NCI-H2081 treated with DMSO at 0.1 percent for 48 hours (cell line): Measurements from ENCODE around the gene PTTG1IP.

Experiments used
- DNase-seq: peaks from one replicate; lab custom pipeline; 2025; lab: John Stamatoyannopoulos, UW

PTTG1IP gene

DNA sequence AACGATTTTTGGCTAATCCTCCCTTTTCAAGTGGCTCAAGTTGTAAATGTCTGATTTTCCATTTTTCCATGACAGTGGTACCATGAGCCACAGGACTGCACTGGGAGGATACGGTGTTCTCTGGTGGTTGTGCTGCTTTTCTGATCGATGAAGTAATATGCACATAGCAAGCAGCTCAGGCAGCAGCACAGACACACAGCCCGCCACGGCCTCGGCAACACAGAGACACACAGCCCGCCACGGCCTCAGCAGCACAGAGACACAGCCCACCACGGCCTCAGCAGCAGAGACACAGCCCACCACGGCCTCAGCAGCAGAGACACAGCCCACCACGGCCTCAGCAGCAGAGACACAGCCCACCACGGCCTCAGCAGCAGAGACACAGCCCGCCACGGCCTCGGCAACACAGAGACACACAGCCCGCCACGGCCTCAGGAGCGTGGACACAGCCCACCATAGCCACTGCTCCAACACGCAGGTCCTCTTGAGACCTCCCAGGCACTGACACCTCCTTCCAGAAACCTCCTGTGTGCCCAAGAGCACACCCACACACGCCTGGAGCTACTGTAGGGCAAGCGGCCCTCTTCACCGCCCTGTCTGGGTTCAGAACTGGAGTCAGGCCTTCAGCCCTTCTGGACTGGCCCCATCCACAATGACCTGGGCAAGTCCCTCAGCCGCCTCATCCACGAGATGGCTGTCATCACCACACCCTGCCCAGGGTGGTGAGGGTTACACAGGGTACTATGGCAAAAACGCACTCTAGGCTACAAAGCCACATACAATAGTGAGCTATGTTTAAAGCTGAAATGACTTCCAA lies 10.4 kb downstream of the PTTG1IP start:
- DNase-seq, result no peak

DNA sequence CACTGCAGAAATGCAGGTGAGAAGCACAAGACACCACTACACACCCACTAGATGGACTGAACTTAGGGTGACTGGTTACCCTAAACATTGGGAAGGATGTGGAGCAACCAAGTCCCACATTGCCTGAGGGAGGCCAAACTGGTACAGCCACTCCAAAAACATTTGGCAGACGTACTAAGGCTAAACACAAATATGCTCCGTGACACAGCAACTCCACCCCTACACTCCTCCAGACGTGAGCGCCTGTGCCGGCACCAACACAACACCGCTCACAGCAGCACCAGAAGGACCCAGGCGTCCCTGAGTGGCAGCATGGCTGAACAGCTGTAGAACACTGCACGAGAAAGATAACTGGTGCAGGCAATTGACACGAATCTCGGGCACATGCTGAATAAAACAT lies 14.7 kb downstream of the PTTG1IP start:
- no peak for DNase-seq

DNA sequence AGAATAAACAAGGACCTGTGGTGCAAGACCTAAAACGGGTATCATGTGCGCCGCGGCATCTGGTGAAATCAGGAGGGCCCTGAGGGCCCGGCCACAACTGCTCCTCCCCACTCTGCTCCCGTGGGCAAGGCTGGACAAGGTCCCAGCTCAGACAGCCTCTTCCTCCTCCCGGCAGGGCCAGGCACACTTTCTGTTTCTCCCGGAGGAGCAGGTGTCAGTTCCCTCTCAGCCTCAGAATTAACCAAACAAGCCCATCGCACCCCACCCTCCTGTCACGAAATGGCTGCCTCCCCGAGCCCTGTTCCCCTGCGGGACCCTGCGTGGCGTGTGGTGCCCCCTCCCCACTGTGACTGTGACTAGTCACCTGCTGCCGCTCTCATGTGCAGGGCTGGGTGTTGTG lies 15.2 kb downstream of the PTTG1IP start:
- no peak for DNase-seq

DNA sequence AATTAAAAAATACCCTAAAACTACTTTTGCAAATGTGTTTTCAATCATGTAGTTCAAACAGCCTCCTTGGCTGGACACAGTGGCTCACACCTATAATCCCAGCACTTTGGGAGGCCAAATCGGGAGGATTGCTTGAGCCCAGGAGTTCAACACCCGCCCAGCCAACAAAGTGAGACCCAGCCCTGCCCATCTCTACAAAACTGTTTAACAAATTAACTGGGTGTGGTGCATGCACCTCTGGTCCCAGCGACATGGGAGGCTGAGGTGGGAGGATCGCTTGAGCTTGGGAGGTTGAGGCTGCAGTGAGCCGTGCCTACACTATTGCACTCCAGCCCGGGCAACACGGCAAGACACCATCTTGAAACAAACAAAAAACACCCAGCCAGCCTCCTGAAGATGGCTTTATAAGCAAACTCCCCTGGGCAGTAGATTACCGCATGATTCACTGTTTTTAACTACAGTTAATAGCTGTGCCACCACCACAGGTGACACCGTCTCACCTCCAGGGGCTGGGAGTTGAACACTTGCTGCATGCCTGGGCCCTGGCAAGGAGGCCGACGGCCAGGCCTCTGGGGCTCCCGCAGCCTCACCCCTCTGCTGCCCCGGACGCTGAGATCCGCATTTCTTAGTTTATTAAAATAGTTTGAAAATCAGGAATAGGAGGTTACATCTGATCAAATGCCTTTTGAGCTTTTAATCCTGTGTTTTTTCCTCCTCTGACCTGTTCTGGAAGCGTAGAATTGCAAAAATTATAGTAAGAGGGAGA lies 16.2 kb downstream of the PTTG1IP start:
- no peak for DNase-seq

DNA sequence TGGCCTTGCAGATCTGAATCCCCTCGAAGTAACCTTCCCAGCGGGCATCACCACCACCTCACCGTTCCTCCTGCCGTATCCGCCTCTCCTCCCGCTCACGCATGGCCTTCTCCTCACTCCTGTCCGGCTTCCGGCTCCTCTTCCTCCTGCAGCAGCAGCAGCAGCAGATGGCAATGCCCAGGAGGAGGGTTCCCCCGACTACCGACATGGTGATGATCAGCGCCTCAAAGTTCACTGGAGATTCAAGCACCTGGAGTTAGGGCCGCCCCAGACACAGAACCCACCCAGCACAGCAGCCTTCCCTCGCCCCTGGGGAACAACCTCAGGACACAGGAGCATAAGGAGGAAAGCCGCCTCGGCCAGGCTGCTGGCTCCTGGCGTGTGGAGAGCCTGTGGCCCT lies 17.4 kb downstream of the PTTG1IP start:
- no peak for DNase-seq

DNA sequence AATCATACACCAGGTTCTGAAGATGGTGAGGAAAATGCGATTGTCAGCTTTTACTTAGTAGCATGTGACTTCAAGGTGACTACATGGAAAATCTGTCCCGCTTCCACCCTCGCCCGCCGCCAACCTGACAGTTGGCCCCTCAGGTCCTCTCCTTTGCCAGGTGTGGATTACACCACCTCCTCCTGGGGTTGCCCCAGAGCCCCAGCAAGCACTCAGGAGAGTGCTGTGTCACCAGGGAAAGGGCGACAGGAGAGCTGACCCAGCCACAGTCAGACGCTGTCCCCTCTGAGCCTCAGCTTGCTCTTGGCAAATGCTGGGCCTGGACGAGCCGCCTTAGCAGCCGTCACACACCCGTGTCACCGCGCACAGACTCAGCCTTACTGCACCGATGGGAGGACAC lies 17.9 kb downstream of the PTTG1IP start:
- no peak for DNase-seq

DNA sequence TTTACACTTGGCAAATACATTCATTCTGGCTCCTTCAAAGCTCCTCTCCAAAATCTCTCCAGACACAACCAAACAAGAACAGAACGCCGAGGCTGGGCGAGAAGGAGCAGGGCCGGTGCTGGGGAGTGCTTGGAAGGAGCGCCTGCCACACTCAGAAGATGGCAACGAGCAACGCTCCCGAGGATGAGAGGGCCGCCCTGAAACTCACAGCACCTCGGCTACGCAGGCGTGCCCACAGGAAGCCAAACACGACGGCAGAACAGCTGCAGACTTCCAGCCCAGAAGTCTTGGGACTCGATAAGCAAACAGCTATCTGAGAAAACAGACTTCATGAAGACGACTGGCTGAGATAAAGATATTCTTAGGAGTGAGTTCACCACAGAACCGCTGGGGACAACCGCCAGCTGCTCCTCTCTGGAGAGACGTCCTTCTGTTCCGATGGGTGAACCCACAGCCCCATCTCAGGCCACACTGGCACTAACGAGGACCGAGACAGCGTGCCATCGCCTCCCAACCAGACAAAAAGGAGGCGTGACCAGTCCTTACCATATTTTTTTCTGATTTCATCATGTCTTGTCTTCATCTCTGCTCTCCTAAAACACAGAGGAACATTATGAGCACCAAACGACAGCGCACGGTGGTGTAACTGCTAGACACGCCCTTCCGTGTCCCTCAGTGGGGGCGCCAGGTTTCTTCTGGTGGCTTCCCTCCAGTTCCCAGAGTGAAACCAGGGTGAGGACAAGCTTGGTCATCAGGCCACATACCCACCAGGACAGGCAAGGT lies 18.6 kb downstream of the PTTG1IP start:
- no peak for DNase-seq

DNA sequence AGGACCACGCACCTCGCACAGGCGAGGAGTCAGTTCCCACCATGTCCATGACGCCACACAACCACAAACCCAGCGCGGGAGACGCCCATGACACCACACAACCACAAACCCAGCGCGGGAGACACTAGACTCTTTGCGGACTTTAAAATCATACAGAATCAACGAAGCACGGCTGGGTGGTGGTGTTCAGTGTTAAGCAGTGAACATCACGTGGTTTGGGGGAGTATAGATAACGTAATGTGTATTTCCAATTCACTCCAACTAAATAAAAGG lies 19.2 kb downstream of the PTTG1IP start:
- DNase-seq, result no peak

DNA sequence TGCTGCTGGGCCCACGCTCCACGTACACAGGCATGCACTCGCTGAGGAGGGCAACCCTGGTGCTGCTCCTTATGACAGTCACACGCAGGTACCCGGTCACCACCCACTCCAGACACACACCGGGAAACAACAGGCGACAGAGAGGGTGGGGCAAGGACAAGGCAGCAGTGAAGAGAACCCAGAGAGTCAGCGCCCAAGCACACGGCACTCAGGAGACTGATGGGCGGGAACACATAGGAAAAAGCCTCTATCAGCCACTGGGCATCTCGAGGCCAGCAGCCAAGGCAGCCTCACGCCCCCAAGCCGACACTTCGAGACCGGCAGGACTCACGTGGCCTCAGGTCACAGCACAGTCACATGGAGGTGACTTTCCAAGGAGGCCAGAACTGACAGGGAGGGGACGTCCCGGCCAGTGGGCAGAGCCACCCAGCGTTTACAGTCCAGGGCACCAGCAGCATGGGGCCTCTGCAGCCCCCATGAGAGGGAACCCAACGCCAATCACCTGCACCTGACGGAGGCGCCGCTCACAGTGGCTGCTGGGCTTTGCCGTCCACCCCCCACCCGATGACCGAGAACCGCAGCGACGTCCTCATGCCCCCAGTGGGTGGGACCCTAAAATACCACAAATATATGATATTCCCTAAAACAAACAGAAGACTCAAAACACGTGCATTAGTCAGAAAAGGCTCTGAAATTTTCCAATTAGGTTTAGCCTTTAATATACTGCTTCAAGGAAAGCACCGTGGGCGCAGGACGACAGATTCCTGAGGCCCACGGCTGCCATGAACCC lies 19.7 kb downstream of the PTTG1IP start:
- DNase-seq, result no peak

DNA sequence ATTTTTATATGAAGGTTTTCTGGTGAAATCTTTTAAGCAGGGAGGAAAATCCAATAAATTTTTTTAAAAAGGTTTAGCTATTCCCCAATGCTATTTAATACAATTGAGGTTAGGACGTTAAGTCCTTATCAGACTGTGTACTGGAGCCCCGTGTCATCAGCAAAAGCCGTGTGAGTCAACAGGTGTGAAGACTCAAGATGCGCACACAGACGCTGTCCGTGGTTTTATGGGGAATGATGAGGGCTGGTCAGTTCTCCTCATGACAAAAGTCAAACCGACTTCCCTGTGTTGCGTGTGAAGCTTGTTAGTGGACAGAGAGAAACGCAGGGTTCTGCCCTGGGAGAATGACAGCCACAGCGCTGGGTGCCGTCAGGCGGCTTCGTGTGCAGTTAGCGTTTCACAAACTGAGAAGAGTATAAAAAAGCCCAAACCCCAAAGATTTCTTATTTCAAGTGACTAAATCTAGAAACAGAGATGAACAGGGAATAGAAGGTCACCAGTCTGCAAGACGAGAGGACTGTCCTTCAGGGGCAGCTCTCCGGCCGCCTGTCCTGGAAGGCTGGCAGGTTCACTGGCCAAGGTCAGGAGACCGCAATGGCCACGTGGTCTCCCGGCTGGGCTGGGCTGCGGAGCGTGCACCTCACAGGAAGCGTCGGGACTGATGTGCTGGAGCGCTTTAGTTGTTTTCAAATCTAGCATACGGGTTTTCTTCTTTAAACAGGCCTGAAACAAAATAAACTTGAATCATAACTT lies 22.4 kb downstream of the PTTG1IP start:
- no peak for DNase-seq

DNA sequence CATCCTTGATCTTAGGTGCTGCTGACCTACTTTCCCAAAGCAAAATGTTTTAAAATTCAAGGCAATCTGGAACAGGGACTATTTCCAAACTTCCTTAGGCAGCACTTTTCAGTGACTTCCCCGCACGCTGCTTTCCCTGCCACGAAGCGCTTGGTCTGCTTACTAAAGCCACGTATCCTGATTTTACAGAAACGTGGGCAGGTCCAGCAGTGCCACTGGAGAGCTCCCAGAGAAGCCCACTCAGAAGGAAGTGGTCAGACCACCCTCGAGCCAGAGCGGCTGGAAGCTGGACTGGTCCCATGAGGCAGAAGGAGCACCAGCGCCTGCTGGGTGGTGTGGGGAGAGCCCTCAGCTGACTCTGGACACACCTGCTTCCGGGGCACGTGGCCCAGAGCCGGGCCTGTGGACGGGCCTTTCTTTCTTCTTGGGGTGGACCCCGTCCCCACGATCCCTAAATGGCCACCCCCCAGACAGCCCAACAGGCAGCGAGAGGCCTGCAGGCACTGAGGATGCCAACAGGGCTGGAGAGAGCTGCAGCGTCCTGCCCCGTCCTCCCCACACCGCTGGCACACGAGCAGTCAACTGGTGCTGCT lies 23.2 kb downstream of the PTTG1IP start:
- DNase-seq, result no peak

DNA sequence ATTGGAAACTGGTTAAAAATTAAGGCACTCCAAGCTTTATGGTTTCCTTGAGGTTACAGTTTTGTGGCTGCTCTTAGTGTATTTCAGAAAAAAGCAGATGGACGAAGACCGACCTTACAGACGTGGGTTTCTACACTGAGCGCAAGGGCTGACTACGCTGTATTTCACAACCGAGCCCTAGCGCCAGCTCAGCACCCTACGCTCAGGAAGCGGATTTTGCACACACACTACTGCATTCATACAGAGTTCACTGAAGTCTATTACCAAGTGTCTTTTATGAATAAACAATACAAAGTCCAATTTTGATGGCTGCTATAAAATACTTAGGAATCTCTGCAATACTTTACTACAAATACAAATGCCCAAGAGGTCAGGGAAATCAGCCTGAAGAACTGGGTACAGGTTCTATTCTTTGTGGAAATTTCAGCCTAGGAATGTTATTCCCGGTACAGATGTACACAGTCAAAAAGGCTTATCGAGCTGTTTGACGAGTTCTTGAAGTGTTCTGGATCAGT lies 23.8 kb downstream of the PTTG1IP start:
- no peak for DNase-seq

DNA sequence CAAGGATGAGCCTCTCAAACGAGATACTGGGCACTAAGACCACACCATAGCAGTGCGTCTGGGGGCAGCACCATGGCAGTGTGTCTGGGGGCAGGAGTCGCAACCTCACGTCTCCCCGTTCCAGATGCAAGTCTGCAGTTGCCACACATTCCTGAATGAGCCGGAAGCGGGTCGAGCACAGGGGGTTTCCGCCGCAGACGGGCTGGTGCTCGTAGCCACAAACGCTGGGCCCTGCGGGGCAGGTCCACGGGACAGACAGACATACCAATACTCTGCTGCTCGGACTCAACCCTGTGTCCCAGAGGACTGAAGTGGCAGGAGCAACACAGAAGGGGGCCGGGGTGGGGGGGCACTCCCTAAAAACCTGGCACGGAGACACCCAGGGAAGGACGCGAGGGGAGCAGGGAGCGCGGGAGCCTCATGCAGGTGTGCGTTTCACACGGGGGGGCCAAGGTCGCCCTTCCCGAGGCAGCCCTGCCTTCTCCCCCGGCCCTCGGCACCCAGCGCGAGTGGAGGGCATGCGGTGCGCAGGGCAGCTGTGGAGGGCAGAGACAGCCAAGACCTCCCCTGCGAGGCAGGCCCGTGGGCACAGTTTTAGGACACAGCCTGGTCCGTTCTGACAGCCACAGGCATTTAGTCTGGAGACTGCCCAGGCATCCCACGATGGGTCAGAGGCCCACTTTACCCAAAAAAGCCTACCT lies 24.5 kb downstream of the PTTG1IP start:
- no peak for DNase-seq

DNA sequence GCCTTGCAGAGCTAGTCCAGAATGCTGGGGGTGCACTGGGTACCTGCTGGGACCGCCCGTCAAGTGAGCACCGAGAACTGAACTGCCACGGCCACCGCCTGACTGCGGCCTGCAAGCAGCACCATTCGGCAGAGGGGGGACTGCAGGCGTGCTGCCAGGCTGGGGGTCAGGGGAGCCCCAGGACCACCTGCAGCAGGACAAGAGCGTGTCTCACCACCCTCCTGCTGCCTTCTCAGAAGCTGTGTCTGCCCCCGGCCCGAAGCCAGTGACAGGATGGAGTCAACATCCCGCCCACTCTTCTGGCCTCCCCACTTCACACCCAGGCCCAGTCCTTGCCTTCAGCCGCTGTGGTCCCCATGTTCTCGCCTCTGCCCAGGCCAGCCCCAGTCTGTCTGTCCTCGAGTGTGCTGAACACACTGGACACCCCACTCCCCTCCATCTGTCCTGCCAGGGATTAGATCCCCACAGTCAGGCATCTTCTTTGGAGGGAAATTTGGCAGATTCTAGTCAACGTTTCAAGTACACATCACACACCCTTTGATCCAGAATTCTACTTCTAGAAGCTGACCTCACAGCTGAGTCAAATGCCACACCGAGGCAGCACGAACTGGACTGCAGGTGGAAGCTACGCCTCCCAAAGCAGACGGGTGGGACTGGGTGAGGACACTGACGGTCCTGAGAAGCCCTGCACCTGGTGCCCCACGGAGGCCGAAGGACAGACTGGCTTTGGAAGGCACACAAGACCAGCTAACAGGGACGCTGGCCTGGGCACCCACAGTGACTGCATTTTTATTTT lies 26.0 kb downstream of the PTTG1IP start:
- no peak for DNase-seq

DNA sequence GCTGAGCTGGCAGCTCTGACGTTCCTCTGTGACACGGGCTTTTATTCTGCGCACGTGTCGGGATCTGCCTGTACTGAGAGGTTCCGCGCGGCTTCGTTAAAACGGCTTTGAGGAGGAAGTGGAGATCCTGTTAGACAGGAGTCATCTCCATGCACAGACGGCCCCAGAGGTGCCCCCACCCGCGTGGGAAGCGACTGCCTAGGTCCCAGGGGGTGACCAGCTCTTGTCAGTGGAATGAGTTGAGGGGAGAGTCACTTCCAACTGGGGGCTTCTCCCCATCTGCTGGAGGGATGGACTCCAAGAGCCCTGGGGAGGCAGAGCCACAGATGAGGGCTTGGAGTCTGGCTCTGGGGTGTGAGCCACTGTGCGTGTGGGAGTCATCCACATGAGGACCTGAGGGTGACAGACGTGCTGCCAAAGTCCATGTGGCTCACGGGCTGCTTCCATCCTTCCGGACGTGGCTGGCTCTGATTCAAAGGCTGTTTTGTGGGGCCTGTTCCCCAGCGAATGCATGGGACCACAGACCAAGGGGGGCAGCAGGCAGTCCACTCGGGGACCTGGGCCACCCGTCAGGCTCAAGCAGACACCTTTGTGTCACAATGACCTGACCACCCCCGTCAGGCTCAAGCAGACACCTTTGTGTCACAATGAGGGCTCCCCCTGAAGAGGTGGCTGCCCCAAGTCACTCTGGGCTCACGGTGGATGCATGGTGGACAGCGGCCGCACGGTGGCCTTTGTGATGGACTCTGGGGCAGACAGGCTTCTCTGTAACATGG lies 26.8 kb downstream of the PTTG1IP start:
- no peak for DNase-seq

DNA sequence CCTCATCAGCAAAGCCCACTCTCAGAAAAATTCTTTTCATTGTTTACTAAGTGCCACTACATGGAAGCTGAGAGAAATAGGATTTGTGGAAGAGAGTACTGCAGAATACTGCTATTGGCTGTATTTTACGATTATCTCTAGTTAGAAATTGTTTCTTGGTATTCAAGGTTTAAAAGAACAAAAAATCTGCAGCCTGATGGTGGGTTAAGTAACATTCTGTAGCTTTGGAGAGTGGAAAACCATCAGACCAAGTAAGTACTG lies 27.3 kb downstream of the PTTG1IP start:
- no peak for DNase-seq

DNA sequence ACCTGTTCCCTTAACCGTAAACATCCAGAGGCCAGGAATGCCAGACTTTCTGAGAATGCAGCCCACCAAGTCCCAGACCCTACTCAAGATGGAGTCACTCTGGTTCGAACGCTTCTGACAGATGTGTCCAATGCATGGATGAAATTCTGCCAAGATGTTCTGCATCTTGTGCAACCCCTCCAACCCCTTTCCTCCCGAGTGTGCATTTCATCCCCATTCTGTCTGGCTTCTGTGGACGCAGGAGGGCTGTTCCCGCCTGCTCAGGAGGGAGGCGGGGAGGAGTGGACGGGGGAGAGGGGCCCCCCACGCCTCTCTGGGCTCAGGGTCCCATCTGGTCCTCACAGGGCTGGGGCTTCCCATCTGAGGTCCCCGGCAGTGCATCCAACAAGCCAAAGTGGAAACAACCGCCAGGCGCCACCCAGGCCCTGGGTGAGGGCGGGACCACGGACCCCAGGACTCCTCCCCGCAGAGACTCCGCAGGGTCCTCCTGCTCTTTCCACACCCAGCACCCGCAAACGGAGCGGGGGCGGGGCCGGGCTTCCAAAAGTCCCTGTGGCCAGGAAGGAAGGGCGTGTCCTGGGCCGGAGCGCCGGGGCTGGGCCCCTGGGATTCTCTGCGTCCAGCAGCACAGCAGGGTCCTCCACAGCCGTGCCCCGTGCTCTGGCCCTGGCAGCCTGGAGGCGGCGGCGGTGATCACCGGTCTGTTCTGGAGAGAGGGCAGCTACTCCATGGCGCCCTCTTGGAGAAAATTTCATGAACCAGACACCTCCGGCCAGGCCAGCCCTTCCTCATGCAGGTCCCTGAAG lies 27.9 kb downstream of the PTTG1IP start:
- no peak for DNase-seq

DNA sequence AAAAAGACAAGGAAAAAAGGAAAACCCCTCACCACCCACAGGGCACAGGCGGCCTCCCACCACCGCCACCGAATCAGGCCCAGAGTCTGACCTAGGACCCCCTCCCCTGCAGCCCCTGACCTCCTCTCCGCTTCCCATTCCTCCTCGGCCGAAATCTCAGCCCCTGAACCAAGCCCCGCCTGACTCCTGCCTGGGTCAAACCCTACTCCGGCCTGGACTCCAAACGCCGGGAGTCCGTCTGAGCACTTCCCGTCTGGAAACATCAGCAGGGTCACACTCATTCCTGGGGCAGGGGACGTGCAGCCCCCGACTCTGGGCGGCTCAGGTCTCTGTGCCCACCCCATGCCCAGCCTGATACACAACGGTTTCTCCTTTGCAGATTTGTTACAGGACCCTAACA lies 29.2 kb downstream of the PTTG1IP start:
- no peak for DNase-seq
